ENCODE data around the gene TNS1. TPM values are rescaled to one million over a fixed set of nuclear protein-coding genes. Genes with fewer than 3 reads are reported as not detected.

Gene TNS1
- total and polyA plus RNA-seq, 10 of the 15 experiments (the other 5 are each of a cell fraction or from before 2014, with no cell fraction given) = 0.05 to 0.44 TPM; not detected in 8

DNA sequence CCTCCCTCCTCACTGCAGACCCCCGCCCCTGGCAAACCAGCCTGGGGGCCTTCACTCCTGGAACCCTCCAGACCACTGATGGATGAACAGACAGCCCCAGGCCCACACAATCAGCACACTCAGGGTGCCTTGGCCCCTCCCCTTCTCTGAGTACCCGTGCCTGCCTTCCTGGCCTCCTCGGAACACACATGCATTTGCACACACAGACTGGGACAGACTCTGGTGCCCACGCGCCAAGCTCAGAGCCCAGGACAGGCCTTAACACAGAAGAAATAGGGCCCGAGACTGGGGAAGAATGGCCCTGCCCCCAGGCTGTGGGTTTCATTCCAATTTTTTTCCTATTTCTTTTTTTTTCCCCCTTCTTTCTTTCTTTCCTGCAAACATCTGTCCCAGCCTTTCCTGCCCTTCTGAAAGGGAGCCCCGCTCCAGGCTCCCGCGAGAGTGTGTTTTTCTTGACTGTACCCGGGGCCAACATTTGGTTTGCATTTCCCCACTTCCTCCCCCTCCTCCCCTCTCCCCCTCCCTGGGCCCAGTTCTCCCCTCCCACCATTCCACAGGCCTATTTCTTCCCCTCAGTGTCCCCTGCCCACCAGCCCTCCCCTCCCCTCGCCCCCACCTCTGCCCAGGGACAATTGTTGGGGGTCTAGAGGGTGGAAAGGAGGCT is 618 bp upstream of the TNS1 start (continued):
- TF ChIP-seq NRF1 (conservative IDR thresholded peaks at IDR 0.05; ENCODE audit: low read depth, low read length) = no peak
- TF ChIP-seq ESRRA (IDR thresholded peaks at IDR 0.05; ENCODE audit: low read length) = no peak
- no peak for TF ChIP-seq CTCF (IDR thresholded peaks at IDR 0.05 in 2 of 3, conservative IDR thresholded peaks at IDR 0.05 in 1 of 3; ENCODE audit: control insufficient read depth in 2 of 3, extremely low read depth in 1 of 3, insufficient read depth in 1 of 3, low read depth in 3 of 3, low read length in 3 of 3)
- no peak for TF ChIP-seq TCF3 (IDR thresholded peaks at IDR 0.05; ENCODE audit: borderline replicate concordance, insufficient read depth, low read depth, low read length)
- no peak for TF ChIP-seq EED (IDR thresholded peaks at IDR 0.05; ENCODE audit: low read depth)
- no peak for TF ChIP-seq EZH2 (IDR thresholded peaks at IDR 0.05; ENCODE audit: borderline replicate concordance, control insufficient read depth, low read depth, low read length)

- Histone ChIP-seq H3K27ac (ENCODE audit: control insufficient read depth, insufficient read depth) (no peak overlapping the region), H3K27me3 (replicated peaks in 1 of 2; ENCODE audit: control insufficient read depth in 2 of 2, insufficient read depth in 2 of 2, low read length in 1 of 2) (no peaks in the 10 kb centered on the region), H4K20me1 (ENCODE audit: control insufficient read depth, insufficient read depth) (no peaks in the 10 kb centered on the region), H3K9ac (ENCODE audit: control insufficient read depth, insufficient read depth, low read length) (no peak overlapping the region), H3K79me2 (ENCODE audit: control insufficient read depth, insufficient read depth, low read length) (no peaks in the 10 kb centered on the region), H3K9me3 (replicated peaks; ENCODE audit: control insufficient read depth, insufficient read depth, low read length) (peaks cover 1% of the 10 kb centered on the region; the same call in 2 of the 3 replicates), H3K4me3 (no peak overlapping the region), H3K36me3 (ENCODE audit: control insufficient read depth in 2 of 2, insufficient read depth in 2 of 2, low read length in 1 of 2) (no peaks in the 10 kb centered on the region), H3K4me1 (ENCODE audit: control insufficient read depth, insufficient read depth, low read length) (no peaks in the 10 kb centered on the region; the same call in 1 of the 2 replicates), H3K4me2 (ENCODE audit: control insufficient read depth, insufficient read depth) (no peak overlapping the region), H2AFZ (ENCODE audit: control insufficient read depth, low read depth, low read length) (no peak overlapping the region)
- intact Hi-C loops (cut with micrococcal nuclease; ENCODE audit: unreplicated experiment) = no loop called here
- 7% methylated on average over 10 of the region's 12 CpGs for WGBS (ENCODE audit: insufficient coverage, insufficient replicate concordance, low lambda C conversion rate, missing lambda C conversion rate)
- FAIRE-seq (no peak), DNase-seq (ENCODE audit: low read depth, low spot score) (no peak), ATAC-seq (no peak)
- POLR2A ChIA-PET = no interaction called here
- BruUV-seq (replicated peaks) = no TSS peak
- TF ChIP-seq POLR2A (IDR thresholded peaks at IDR 0.05; ENCODE audit: low read depth, low read length) (no peak), LARP7 (IDR thresholded peaks at IDR 0.05) (no peak), TCF3 (IDR thresholded peaks at IDR 0.05; ENCODE audit: borderline replicate concordance, insufficient read depth, low read depth, low read length) (no peak), CHD4 (IDR thresholded peaks at IDR 0.05) (no peak), ZNF274 (IDR thresholded peaks at IDR 0.05; ENCODE audit: insufficient read depth, insufficient read length) (no peak), BHLHE40 (IDR thresholded peaks at IDR 0.05; ENCODE audit: borderline replicate concordance in 1 of 2, low read depth in 2 of 2, low read length in 1 of 2) (no peak)
- in situ Hi-C loops (cut with MboI) = no loop called here
- CTCF ChIA-PET = no interaction called here
- SMC1A ChIA-PET (ENCODE audit: uncharacterized antibody, unreplicated experiment) = no interaction called here
- RAD21 ChIA-PET (ENCODE audit: unreplicated experiment) = no interaction called here
Observed at GRCh38 chr2:218002143-218002844, 501 bp downstream of the TNS1 start.
